ENCODE data around the gene MRPL53. TPM values are rescaled to one million over a fixed set of nuclear protein-coding genes. Genes with fewer than 3 reads are reported as not detected.

The MRPL53 gene
- total RNA-seq, 1 experiment from 2014 or later = 52.1 TPM

DNA sequence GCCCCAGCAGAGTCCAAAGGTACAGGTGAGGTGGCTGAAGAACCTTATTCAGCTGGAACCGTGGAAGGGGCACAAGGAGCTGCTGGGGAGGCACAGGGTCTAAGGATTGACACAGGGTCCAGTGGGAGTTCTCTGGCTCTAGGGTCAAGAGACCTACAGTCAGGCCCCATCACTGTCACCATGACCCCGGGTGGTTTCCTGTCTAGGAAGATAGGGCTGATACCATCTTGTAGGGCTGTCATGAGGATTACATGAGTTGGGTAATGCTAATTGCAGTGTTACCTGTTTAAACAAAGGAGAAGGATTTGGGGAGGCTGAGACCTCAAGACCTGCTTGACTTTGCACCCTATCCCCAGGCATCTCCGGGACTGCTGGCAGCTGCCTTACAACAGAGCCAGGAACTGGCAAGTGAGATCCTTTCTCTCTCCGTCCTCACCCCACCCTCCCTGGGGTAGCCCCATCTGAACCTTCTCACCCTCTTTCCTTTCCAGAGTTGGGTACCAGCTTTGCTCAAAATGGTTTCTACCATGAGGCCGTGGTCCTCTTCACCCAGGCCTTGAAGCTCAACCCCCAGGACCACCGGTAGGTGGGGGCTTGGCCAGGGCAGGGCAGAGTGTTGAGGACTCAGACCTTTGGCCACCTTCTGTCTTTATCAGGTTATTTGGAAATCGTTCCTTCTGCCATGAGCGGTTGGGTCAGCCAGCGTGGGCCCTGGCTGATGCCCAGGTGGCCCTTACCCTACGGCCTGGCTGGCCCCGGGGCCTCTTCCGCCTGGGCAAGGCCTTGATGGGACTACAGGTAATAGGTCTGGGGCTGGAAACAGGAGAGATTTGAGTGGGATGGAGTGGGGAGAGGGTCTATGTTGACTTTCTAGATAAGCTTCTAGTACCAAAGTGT, 19.4 kb upstream of the MRPL53 start:
- POLR2A ChIA-PET = no interaction called here
- Mint-ChIP-seq H3K27ac (no peak overlapping the region), H3K36me3 (peaks cover 40% of the 10 kb centered on the region), H3K4me3 (no peak overlapping the region), H3K27me3 (ENCODE audit: low read depth) (peaks cover 28% of the 10 kb centered on the region), H3K4me1 (no peaks in the 10 kb centered on the region), H3K9me3 (no peaks in the 10 kb centered on the region)
- CTCF ChIA-PET = no interaction called here
- no peak for DNase-seq (ENCODE audit: low spot score)
- no peak for ATAC-seq
- TF ChIP-seq FOXJ3 (CRISPR knock-in tag; IDR thresholded peaks at IDR 0.05; ENCODE audit: borderline replicate concordance) (no peak), SP1 (CRISPR knock-in tag; conservative IDR thresholded peaks at IDR 0.05) (no peak), ZNF121 (CRISPR knock-in tag; IDR thresholded peaks at IDR 0.05) (no peak), JAZF1 (CRISPR knock-in tag; IDR thresholded peaks at IDR 0.05) (no peak), ATF1 (CRISPR knock-in tag; IDR thresholded peaks at IDR 0.05) (no peak), ETV6 (CRISPR knock-in tag; IDR thresholded peaks at IDR 0.05) (no peak), PRRX2 (CRISPR knock-in tag; IDR thresholded peaks at IDR 0.05) (no peak)
- TF ChIP-seq, protein P1, sequence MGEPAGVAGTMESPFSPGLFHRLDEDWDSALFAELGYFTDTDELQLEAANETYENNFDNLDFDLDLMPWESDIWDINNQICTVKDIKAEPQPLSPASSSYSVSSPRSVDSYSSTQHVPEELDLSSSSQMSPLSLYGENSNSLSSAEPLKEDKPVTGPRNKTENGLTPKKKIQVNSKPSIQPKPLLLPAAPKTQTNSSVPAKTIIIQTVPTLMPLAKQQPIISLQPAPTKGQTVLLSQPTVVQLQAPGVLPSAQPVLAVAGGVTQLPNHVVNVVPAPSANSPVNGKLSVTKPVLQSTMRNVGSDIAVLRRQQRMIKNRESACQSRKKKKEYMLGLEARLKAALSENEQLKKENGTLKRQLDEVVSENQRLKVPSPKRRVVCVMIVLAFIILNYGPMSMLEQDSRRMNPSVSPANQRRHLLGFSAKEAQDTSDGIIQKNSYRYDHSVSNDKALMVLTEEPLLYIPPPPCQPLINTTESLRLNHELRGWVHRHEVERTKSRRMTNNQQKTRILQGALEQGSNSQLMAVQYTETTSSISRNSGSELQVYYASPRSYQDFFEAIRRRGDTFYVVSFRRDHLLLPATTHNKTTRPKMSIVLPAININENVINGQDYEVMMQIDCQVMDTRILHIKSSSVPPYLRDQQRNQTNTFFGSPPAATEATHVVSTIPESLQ (CRISPR knock-in tag; IDR thresholded peaks at IDR 0.05) = no peak
- TF ChIP-seq, protein P2, sequence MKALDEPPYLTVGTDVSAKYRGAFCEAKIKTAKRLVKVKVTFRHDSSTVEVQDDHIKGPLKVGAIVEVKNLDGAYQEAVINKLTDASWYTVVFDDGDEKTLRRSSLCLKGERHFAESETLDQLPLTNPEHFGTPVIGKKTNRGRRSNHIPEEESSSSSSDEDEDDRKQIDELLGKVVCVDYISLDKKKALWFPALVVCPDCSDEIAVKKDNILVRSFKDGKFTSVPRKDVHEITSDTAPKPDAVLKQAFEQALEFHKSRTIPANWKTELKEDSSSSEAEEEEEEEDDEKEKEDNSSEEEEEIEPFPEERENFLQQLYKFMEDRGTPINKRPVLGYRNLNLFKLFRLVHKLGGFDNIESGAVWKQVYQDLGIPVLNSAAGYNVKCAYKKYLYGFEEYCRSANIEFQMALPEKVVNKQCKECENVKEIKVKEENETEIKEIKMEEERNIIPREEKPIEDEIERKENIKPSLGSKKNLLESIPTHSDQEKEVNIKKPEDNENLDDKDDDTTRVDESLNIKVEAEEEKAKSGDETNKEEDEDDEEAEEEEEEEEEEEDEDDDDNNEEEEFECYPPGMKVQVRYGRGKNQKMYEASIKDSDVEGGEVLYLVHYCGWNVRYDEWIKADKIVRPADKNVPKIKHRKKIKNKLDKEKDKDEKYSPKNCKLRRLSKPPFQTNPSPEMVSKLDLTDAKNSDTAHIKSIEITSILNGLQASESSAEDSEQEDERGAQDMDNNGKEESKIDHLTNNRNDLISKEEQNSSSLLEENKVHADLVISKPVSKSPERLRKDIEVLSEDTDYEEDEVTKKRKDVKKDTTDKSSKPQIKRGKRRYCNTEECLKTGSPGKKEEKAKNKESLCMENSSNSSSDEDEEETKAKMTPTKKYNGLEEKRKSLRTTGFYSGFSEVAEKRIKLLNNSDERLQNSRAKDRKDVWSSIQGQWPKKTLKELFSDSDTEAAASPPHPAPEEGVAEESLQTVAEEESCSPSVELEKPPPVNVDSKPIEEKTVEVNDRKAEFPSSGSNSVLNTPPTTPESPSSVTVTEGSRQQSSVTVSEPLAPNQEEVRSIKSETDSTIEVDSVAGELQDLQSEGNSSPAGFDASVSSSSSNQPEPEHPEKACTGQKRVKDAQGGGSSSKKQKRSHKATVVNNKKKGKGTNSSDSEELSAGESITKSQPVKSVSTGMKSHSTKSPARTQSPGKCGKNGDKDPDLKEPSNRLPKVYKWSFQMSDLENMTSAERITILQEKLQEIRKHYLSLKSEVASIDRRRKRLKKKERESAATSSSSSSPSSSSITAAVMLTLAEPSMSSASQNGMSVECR (CRISPR knock-in tag; IDR thresholded peaks at IDR 0.05; ENCODE audit: borderline replicate concordance) = no peak
- TF ChIP-seq, protein P3, sequence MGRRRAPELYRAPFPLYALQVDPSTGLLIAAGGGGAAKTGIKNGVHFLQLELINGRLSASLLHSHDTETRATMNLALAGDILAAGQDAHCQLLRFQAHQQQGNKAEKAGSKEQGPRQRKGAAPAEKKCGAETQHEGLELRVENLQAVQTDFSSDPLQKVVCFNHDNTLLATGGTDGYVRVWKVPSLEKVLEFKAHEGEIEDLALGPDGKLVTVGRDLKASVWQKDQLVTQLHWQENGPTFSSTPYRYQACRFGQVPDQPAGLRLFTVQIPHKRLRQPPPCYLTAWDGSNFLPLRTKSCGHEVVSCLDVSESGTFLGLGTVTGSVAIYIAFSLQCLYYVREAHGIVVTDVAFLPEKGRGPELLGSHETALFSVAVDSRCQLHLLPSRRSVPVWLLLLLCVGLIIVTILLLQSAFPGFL (CRISPR knock-in tag; IDR thresholded peaks at IDR 0.05; ENCODE audit: borderline replicate concordance) = no peak
- TF ChIP-seq, protein P4, sequence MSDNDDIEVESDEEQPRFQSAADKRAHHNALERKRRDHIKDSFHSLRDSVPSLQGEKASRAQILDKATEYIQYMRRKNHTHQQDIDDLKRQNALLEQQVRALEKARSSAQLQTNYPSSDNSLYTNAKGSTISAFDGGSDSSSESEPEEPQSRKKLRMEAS (CRISPR knock-in tag; IDR thresholded peaks at IDR 0.05) = no peak
- TF ChIP-seq, protein P5, sequence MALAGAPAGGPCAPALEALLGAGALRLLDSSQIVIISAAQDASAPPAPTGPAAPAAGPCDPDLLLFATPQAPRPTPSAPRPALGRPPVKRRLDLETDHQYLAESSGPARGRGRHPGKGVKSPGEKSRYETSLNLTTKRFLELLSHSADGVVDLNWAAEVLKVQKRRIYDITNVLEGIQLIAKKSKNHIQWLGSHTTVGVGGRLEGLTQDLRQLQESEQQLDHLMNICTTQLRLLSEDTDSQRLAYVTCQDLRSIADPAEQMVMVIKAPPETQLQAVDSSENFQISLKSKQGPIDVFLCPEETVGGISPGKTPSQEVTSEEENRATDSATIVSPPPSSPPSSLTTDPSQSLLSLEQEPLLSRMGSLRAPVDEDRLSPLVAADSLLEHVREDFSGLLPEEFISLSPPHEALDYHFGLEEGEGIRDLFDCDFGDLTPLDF (CRISPR knock-in tag; IDR thresholded peaks at IDR 0.05) = no peak

DNA sequence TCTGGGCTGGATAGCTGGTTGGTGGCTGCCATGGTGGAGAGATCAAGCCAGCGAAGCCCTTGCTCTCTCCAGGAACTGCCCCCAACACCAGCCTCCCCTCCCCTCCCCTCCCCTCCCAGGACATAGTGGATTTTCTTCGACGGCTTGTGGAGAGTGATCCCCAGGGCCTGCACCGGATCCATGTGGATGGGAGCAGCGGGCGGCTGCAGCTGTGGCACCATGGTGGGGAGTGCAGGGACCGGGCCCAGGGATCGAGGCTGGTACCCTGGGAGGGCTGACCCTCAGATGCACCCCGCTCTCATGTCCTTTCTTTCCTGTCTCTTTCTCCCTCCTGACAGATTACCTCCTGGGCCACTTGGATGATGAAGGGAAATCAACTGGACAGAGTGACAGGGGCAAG, 17.4 kb upstream of the MRPL53 start:
- Mint-ChIP-seq H3K36me3 (peaks cover 51% of the 10 kb centered on the region), H3K27me3 (ENCODE audit: low read depth) (peaks cover 8% of the 10 kb centered on the region), H3K27ac (no peak overlapping the region), H3K4me3 (no peak overlapping the region), H3K4me1 (no peaks in the 10 kb centered on the region), H3K9me3 (no peaks in the 10 kb centered on the region)
- ChIA-PET POLR2A (no interaction called here), CTCF (interaction anchor here (0.6 to 1.1 kb wide), 3 partner anchors 8 to 83 kb away, joined by 3 to 4 read pairs (median 3); no protein-coding TSS in a partner anchor)
- TF ChIP-seq ZNF263 (CRISPR knock-in tag; IDR thresholded peaks at IDR 0.05; ENCODE audit: low read depth) (no peak), MXD4 (CRISPR knock-in tag; IDR thresholded peaks at IDR 0.05; ENCODE audit: borderline replicate concordance) (no peak), ZNF423 (CRISPR knock-in tag; IDR thresholded peaks at IDR 0.05) (no peak), ZNF138 (CRISPR knock-in tag; conservative IDR thresholded peaks at IDR 0.05) (no peak), ELF4 (CRISPR knock-in tag; IDR thresholded peaks at IDR 0.05; ENCODE audit: low read depth) (no peak), HMGA2 (CRISPR knock-in tag; IDR thresholded peaks at IDR 0.05) (no peak), SMAD4 (CRISPR knock-in tag; IDR thresholded peaks at IDR 0.05) (no peak)
- TF ChIP-seq, protein P6, sequence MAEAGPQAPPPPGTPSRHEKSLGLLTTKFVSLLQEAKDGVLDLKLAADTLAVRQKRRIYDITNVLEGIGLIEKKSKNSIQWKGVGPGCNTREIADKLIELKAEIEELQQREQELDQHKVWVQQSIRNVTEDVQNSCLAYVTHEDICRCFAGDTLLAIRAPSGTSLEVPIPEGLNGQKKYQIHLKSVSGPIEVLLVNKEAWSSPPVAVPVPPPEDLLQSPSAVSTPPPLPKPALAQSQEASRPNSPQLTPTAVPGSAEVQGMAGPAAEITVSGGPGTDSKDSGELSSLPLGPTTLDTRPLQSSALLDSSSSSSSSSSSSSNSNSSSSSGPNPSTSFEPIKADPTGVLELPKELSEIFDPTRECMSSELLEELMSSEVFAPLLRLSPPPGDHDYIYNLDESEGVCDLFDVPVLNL (CRISPR knock-in tag; IDR thresholded peaks at IDR 0.05; ENCODE audit: borderline replicate concordance, low read depth) = no peak
- DNase-seq (ENCODE audit: low spot score) (no peak), ATAC-seq (no peak)

All from WTC11 (cell line).